GM23248 (cell line): ENCODE results near the gene EFCAB10. TPM values are rescaled to one million over a fixed set of nuclear protein-coding genes. Genes with fewer than 3 reads are reported as not detected.
"Not testable (repeated sequence)": the region's sequence is repeated elsewhere in the genome, so short reads cannot be mapped to it uniquely, and the experiment has no call there.

Experiments used
- DNase-seq: peaks from one replicate; pipeline ENCODE4 v3.0.0-alpha.2; 2015
- H2AFZ ChIP-seq: fragments of 200-600 bp; sonication (generic); 2 replicates; pipeline ENCODE4 v1.6.1; 2016; ENCODE audit warnings: antibody characterized with exemption
- H3F3A ChIP-seq: fragments of 200-600 bp; sonication (generic); 2 replicates; pipeline ENCODE4 v1.6.1; 2016; ENCODE audit warnings: mild to moderate bottlenecking, antibody characterized with exemption, mixed run types; ENCODE audit not compliant: insufficient read depth
- H3K27ac ChIP-seq: fragments of 200-600 bp; sonication (generic); 2 replicates; pipeline ENCODE4 v1.5.1; 2016; ENCODE audit warnings: mild to moderate bottlenecking
- H3K27me3 ChIP-seq: fragments of 200-600 bp; sonication (generic); replicated peaks from 2 replicates; pipeline ENCODE4 v1.6.1; 2016; ENCODE audit warnings: mild to moderate bottlenecking; ENCODE audit not compliant: insufficient read depth
- H3K36me3 ChIP-seq: fragments of 200-600 bp; sonication (generic); 2 replicates; pipeline ENCODE4 v1.6.1; 2016; ENCODE audit warnings: low read depth, mild to moderate bottlenecking
- H3K4me1 ChIP-seq: fragments of 200-600 bp; sonication (generic); 2 replicates; pipeline ENCODE4 v1.6.1; 2016; ENCODE audit warnings: mild to moderate bottlenecking; ENCODE audit not compliant: insufficient read depth
- H3K4me2 ChIP-seq: fragments of 200-600 bp; sonication (generic); one replicate; pipeline ENCODE4 v1.6.1; 2016; ENCODE audit warnings: mild to moderate bottlenecking; ENCODE audit not compliant: unreplicated experiment
- H3K4me3 ChIP-seq: fragments of 200-600 bp; sonication (generic); 2 replicates; pipeline ENCODE4 v1.5.1; 2016; ENCODE audit warnings: mild to moderate bottlenecking
- H3K79me2 ChIP-seq: fragments of 200-600 bp; sonication (generic); 2 replicates; pipeline ENCODE4 v1.6.1; 2016; ENCODE audit warnings: mild to moderate bottlenecking; ENCODE audit not compliant: insufficient read depth
- H3K9ac ChIP-seq: fragments of 200-600 bp; sonication (generic); 2 replicates; pipeline ENCODE4 v1.6.1; 2016; ENCODE audit warnings: mild to moderate bottlenecking
- H3K9me2 ChIP-seq: fragments of 200-600 bp; sonication (generic); 2 replicates; pipeline ENCODE4 v1.6.1; 2016; ENCODE audit warnings: mixed run types, mild to moderate bottlenecking, moderate library complexity; ENCODE audit not compliant: insufficient read depth
- H3K9me3 ChIP-seq: fragments of 200-600 bp; sonication (generic); one replicate; pipeline ENCODE4 v1.6.1; 2017; ENCODE audit warnings: low read depth
- H4K20me1 ChIP-seq: fragments of 200-600 bp; sonication (generic); 2 replicates; pipeline ENCODE4 v1.6.0; 2016; ENCODE audit not compliant: insufficient read depth
- EZH2 ChIP-seq: fragments of 200-600 bp; sonication (generic); IDR thresholded peaks from 2 replicates; pipeline ENCODE4 v1.6.1; 2018; ENCODE audit warnings: antibody characterized with exemption, mild to moderate bottlenecking; ENCODE audit not compliant: insufficient read depth, poor library complexity, severe bottlenecking
- EZH2phosphoT487 ChIP-seq: fragments of 200-600 bp; sonication (generic); IDR thresholded peaks from 2 replicates; pipeline ENCODE4 v1.6.1; 2018; ENCODE audit warnings: antibody characterized with exemption, moderate library complexity, mild to moderate bottlenecking, low read depth; ENCODE audit not compliant: insufficient read depth
- WGBS, 2 experiments: methylation state at CpG; one replicate each; pipeline ENCODE4 v1.1.6; 2015 to 2017; ENCODE audit warnings: low lambda C conversion rate in 2 of 2, low coverage in 1 of 2; ENCODE audit errors: missing lambda C conversion rate in 2 of 2; 5-methylcytosine and 5-hydroxymethylcytosine counted together
- in situ Hi-C: fragments of 300-500 bp; cut with MboI; formaldehyde crosslinking; loops from 2 replicates; pipeline ENCODE4 v1.15.0; 2020
- polyA plus RNA-seq: library from polyadenylated mRNA; unstranded; fragments of >200 nt; fragmentation: Nextera tagmentation; extraction: Ambion mirVana; gene quantifications from 2 replicates; pipeline ENCODE4 v1.2.1, GENCODE V29; 2016
- total RNA-seq: library from RNA; depleted of rRNA; stranded (reverse); fragments of >200 nt; shearing (Covaris generic); gene quantifications from 2 replicates; pipeline ENCODE4 v1.2.3, GENCODE V29; 2014; rRNA removed

Gene EFCAB10
- total and polyA plus RNA-seq, 2 experiments from 2014 or later, result 0.25 TPM; not detected in 1

- Histone ChIP-seq H3K27ac (no peak overlapping the region), H3K9me2 (no peaks in the 10 kb centered on the region), H3K79me2 (peaks cover 62% of the 10 kb centered on the region)
Observed at GRCh38 chr7:105519353-105519752, 61.9 kb downstream of the EFCAB10 start.

DNA sequence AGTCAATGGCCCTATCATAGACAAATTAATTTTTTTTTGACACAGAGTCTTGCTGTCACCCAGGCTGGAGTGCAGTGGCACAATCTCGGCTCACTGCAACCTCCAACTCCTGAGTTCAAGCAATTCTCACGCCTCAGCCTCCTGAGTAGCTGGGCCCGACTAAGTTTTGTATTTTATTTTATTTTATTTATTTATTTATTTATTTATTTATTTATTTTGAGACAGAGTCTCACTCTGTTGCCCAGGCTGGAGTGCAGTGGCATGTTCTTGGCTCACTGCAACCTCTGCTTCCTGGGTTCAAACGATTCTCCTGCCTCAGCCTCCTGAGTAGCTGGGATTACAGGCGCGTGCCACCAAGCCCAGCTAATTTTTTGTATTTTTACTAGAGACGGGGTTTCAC is 65.7 kb downstream of the EFCAB10 start:
- DNase-seq, H3K27me3 ChIP-seq, H3K4me3 ChIP-seq, H3F3A ChIP-seq, in situ Hi-C loops, H3K4me1 ChIP-seq, H3K9me3 ChIP-seq, H3K9ac ChIP-seq, H3K4me2 ChIP-seq, H3K9me2 ChIP-seq, H3K27ac ChIP-seq, H2AFZ ChIP-seq, H4K20me1 ChIP-seq, H3K36me3 ChIP-seq: not testable (repeated sequence)
- peaks cover 85% of the 10 kb centered on the region for H3K79me2 ChIP-seq
- WGBS, 2 experiments, result 96 to 97% methylated on average over 7 of the region's 7 CpGs

More at GRCh38 chr7:105519353-105519752, 61.9 kb downstream of the EFCAB10 start:
- in situ Hi-C loops, result no loop called here
- no peaks in the 10 kb centered on the region for H4K20me1 ChIP-seq
- no peak overlapping the region for H3K4me3 ChIP-seq
- no peaks in the 10 kb centered on the region for H3K27me3 ChIP-seq
- peaks cover 25% of the 10 kb centered on the region for H3F3A ChIP-seq
- WGBS, 2 experiments, result 85 to 88% methylated on average over 6 of the region's 6 CpGs
- no peak overlapping the region for H2AFZ ChIP-seq
- H3K9me3 ChIP-seq, result no peaks in the 10 kb centered on the region
- H3K4me1 ChIP-seq, result peaks cover 12% of the 10 kb centered on the region; the same call in 1 of the 2 replicates
- H3K36me3 ChIP-seq, result peaks cover 4% of the 10 kb centered on the region; the same call in 1 of the 2 replicates
- TF ChIP-seq EZH2 (no peak), EZH2phosphoT487 (no peak)
- H3K4me2 ChIP-seq, result no peak overlapping the region
- DNase-seq, result peak; percentile 4
- H3K9ac ChIP-seq, result no peak overlapping the region

Other genes with a start within 250 kb of the EFCAB10 start
- gene SRPK2, start 192.6 kb downstream of the EFCAB10 start, total RNA-seq, result 47.4 and 85.2 TPM in 2 replicates
- gene SRPK2, start 192.6 kb downstream of the EFCAB10 start, polyA plus RNA-seq, result 53.1 and 55.2 TPM in 2 replicates
- gene PUS7, start 59.2 kb downstream of the EFCAB10 start, total RNA-seq, result 20.1 and 39.3 TPM in 2 replicates
- 13.6 and 16.0 TPM in 2 replicates for gene PUS7, start 59.2 kb downstream of the EFCAB10 start, polyA plus RNA-seq
- gene RINT1, start 49.3 kb downstream of the EFCAB10 start, total RNA-seq, result 12.6 and 16.2 TPM in 2 replicates
- gene RINT1, start 49.3 kb downstream of the EFCAB10 start, polyA plus RNA-seq, result 24.1 and 24.7 TPM in 2 replicates